HG03442 (cell line): ENCODE measurements around the gene NDUFA8.

Experiments used
- ATAC-seq: cut with Tn5 transposase; IDR thresholded peaks from one replicate; pipeline ENCODE4 v1.9.1; 2021; ENCODE audit warnings: mild to moderate bottlenecking, moderate library complexity; ENCODE audit not compliant: unreplicated experiment

Gene NDUFA8

DNA sequence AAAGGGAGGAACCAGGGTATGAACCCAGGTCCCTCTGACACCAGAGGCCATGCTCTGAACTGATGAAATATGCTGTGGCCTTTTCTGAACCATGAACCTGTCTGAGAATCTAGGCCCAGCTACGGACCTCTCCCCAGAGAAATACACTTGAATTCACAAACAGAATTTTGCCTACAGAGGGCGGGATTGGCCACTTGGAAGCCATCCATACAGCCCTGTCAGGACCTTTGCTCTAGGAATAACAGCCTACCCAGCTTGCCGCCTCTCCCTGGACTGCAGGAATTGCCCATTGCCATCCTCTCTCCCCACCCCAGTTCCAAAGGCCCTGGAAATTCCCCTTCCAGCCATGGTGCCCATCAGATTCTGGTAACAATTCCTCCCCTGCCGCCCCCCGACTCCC is 26.7 kb upstream of the NDUFA8 start:
- no peak for ATAC-seq

DNA sequence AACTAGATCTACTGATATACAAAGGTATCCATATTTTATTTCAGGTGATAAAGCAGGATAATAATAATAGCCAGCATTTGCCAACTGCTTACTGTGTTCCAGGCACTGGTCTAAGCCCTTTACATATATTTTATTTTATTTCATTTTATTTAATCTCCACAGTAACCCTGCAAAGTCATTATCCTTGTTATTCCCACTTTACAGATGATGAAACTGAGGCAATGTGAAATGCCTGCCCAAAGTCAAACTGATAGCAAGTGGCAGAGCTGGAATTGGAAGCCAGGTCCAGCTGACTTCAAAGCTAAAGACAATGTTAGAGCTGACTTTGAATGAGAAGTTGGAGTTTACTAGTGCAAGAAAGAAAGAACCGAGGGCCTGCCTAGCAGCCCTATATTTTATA is 25.0 kb upstream of the NDUFA8 start:
- ATAC-seq = no peak

DNA sequence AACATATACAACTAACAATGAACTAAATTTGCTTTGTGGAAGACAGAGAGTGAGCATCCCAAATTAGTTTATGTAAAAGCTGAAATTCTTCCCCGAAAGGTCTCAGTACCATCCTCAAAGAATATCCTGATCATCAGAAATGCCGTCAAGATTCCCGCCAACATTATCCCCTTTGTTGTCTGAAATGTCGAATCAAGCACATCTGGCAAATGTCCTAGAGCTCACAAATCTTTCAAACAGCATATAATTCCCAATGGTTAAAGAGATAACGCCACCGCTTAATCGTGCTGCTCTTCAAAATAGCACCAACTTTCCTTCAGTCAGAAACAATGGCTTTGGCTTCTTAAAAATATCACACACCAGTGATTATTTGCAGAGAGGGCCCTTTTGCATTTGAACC is 23.9 kb upstream of the NDUFA8 start:
- ATAC-seq = no peak

GRCh38 chr9:122180633-122181032 is 21.1 kb upstream of the NDUFA8 start:
- no peak for ATAC-seq

- ATAC-seq = no peak
Measured at GRCh38 chr9:122179690-122180074, 20.1 kb upstream of the NDUFA8 start.

DNA sequence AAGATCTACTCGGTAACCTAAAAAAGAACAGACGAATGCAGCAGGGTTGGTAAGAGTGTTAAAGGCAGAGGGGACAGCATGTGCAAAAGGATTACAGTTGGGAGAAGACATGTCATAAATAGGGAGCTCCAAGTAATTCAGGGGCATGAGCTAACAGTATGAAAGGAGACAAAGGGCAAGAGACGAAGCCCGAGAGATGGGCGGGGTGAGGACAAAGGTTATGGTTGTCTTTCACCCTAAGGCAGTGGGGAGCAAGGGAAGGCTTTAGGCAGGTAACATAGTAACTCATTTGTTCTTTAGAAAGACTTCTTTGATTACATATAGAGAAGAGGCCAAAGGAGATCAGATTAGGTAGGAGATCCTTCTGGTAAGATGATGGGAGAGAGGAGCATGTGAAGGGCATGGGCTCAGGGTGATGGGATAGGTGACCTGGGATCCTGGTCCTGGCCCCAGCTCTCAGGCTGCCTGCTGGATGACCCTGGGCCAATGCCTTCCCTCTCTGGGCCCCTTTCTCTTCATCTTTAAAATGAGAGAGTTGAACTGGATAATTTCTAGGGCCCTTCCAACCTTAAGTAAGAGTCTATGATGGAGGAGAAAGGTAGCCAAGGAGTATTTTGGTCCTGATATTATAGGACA is 19.6 kb upstream of the NDUFA8 start:
- no peak for ATAC-seq

DNA sequence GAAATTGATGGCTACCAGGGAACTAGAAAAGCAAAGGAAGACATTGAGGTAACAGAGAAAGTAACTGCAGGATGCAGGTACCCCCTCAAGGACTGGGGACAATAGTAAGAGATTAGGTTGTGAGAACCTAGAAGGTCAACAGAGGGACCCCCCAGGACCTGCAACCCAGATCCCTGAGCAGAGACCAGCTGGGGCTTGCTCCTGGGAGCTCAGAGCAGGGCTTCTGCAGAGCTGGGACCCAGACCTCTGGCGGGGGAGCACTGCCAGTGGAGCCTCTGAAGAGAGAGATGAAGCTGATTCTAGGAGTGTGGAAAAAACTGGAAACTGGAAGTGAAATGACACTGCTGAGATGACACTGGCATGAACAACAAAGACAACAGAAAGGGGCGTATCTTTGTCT is 17.3 kb upstream of the NDUFA8 start:
- ATAC-seq = no peak

DNA sequence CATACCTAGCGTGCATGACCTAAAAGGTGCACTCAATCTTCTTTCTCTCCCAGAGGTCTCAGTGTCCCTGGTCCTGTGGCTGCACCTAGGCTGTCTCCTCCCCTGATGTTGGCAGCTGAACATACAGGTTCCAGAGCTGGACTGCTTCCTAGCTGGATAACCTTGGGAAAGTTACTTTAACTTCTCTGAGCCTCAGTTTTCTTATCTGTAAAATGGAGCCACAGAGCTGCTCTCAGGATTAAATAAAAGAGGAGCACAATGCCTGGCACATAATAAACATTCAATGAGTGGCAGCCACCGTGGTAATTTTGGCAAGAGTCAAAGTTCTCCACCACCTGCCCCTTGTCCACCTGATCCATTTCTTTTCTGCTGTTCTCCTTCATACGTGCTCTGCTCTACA is 14.1 kb upstream of the NDUFA8 start:
- no peak for ATAC-seq

GRCh38 chr9:122172131-122172530 is 12.6 kb upstream of the NDUFA8 start:
- no peak for ATAC-seq

DNA sequence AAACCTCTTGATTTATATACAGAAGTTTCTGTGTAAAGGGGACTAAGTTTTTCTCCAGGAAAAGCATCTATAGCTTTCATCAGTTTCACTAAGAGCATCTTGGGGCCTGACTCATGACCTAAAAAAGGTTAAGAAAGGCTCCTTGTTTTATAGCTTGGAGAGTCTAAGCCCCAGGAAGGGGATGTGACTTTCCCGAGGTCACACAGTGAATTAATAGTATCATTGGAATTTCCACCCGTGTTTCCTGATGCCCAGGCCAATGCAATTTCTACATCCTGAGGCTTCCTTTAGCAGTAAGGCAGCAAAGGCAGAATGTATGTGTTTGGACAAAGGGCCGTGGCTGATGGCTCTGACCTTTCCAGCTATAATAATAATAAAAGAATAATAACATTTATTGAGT is 8.8 kb upstream of the NDUFA8 start:
- no peak for ATAC-seq

DNA sequence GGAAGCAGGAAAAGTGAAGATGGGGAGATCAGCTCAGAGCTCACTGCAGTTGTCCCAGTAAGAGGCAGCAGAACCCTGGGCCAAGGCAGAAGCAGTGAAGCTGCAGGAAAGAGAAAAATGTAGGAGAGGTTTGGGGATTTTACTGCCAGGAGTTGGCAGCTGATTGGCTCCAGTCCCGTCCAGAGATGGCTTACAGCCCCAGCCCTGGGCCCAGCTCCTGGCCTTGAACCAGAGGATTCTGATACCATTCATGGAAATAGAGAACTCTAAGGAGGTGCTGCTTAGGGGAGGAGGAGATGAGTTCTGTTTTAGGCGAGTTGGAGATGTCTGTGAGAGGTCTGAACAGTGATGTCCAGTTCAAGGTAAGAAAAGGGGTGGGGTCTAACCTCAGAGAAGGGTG is 4.7 kb upstream of the NDUFA8 start:
- ATAC-seq = no peak

- ATAC-seq = no peak
Measured at GRCh38 chr9:122162415-122162814, 2.8 kb upstream of the NDUFA8 start.

GRCh38 chr9:122159925-122160246 is 307 bp upstream of the NDUFA8 start:
- ATAC-seq = no peak

DNA sequence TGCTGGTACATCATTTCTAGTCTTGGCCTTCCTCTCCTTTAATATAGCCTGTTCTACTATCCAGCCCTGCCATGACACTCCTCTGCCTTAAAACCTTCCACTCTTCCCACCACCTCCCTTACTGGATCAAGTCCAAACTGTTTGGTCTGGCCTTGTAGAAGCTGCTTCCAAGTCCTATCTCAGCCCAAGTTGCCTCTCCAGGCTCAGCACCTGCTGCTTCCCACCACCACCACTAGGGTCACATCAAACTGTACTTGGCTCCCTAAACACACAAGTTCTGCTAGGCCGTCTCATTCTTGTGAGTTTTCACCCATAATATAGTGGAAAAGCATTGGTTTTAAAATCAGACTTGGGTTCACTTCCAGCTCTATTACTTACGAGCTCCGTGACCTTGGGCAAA is 1.4 kb downstream of the NDUFA8 start:
- no peak for ATAC-seq

- ATAC-seq = no peak
Measured at GRCh38 chr9:122155796-122156195, 3.8 kb downstream of the NDUFA8 start.

DNA sequence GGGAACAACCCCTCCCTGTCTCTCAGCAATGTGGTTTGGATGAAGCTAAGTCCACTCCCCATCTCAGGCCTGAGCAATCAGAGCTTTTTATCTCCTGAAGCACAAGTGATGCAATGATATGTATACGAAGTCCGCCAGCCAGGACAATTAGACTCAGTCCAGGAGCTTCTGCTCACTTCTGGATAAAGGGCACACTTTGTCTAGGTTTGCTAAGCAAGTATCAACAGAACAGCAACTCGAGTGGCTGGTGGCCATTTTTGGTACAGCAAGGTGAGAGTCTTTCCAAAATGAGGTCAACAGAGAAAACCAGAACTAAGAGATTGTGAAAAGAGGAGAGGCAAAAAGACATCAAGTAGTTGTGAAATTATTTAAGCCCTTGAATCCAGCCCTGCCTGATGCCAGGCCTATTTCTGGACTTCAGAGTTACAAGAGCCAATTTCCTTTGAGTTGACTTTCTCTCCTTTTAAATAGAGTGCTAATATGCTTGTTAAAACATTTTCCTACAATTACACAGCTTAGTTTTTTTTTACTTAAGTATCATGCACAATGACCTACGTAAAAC is 8.2 kb downstream of the NDUFA8 start:
- no peak for ATAC-seq

- ATAC-seq = no peak
Measured at GRCh38 chr9:122145592-122145863, 14.1 kb downstream of the NDUFA8 start.

- no peak for ATAC-seq
Measured at GRCh38 chr9:122144836-122145591, 14.6 kb downstream of the NDUFA8 start.

DNA sequence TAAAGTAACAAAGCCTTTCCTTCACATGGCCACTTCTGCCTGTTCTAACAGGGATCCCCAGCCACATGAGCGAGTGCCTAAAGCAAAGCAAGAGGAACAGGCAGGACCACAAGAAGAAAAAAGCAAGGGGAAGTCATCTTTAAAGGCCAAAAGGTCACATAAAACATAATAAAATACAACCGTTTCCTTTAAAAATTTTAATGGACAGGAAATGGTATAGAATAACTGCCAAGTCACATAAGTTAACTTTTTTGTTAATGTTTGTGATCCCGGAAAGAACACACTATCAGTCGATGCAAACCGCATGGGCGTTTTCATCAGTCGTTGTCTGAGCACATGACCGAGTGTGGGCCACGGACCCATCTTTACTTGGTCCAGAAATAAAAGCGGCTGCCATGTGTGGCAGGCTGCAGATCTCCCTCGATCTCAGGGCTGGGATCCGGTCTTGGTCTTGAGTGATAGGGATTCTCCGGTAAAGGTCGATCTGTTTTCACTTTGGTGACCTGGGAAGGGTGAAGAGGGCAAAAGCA is 15.6 kb downstream of the NDUFA8 start:
- ATAC-seq = no peak

- no peak for ATAC-seq
Measured at GRCh38 chr9:122143296-122143695, 16.3 kb downstream of the NDUFA8 start.

DNA sequence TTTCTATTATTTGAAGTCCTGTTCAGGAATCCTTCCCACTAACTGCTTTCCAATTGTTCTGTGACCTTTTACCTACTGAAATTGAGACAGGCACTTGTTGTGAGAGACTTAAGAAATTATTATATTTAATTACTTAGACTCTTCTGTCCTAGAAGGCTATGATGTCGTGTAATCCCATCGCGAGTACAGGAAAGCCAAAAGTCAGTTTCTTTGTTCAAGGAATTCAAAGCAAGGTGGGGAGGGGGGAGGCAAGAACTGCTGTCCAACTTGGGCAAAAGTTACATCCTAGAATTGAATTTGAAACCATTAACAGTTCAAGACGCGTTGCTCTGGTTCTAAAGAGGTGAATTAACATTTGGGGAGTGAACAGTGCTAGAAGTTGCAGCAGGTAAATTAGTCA is 17.9 kb downstream of the NDUFA8 start:
- no peak for ATAC-seq

GRCh38 chr9:122140368-122141193 is 19.0 kb downstream of the NDUFA8 start:
- ATAC-seq = no peak
